ENCODE results near the gene FNIP2.

The FNIP2 gene

GRCh38 chr4:158811704-158812103 lies 42.9 kb downstream of the FNIP2 start:
- TF ChIP-seq TAF1 (IDR thresholded peaks at IDR 0.05; ENCODE audit: low read depth), result no peak
- TF ChIP-seq CEBPB (IDR thresholded peaks at IDR 0.05), result no peak
- TF ChIP-seq YY1 (IDR thresholded peaks at IDR 0.05; ENCODE audit: low read depth), result no peak
- TF ChIP-seq EGR1 (IDR thresholded peaks at IDR 0.05), result no peak
- no peak for TF ChIP-seq EP300 (IDR thresholded peaks at IDR 0.05; ENCODE audit: borderline replicate concordance)
- no peak for TF ChIP-seq USF1 (IDR thresholded peaks at IDR 0.05)
- TF ChIP-seq ZBTB7A (IDR thresholded peaks at IDR 0.05; ENCODE audit: low read depth), result no peak
- TF ChIP-seq TEAD4 (IDR thresholded peaks at IDR 0.05), result no peak
- no peak for TF ChIP-seq RAD21 (IDR thresholded peaks at IDR 0.05; ENCODE audit: low read depth)
- no peak for TF ChIP-seq TCF12 (IDR thresholded peaks at IDR 0.05; ENCODE audit: low read depth)
- no peak for TF ChIP-seq NFIC (IDR thresholded peaks at IDR 0.05)
- TF ChIP-seq FOXM1 (IDR thresholded peaks at IDR 0.05; ENCODE audit: borderline replicate concordance, low read depth), result no peak
- no peak for TF ChIP-seq REST (IDR thresholded peaks at IDR 0.05; ENCODE audit: low read depth)
- TF ChIP-seq MAX (IDR thresholded peaks at IDR 0.05), result no peak
- TF ChIP-seq CREB1 (IDR thresholded peaks at IDR 0.05; ENCODE audit: low read depth), result no peak

- TF ChIP-seq TEAD4 (IDR thresholded peaks at IDR 0.05), result no peak
- no peak for TF ChIP-seq NFIC (IDR thresholded peaks at IDR 0.05)
- TF ChIP-seq MAX (IDR thresholded peaks at IDR 0.05), result no peak
- TF ChIP-seq ZBTB7A (IDR thresholded peaks at IDR 0.05; ENCODE audit: low read depth), result no peak
- TF ChIP-seq TCF12 (IDR thresholded peaks at IDR 0.05; ENCODE audit: low read depth), result no peak
- no peak for TF ChIP-seq EP300 (IDR thresholded peaks at IDR 0.05; ENCODE audit: borderline replicate concordance)
- no peak for TF ChIP-seq USF1 (IDR thresholded peaks at IDR 0.05)
- no peak for TF ChIP-seq TAF1 (IDR thresholded peaks at IDR 0.05; ENCODE audit: low read depth)
- no peak for TF ChIP-seq EGR1 (IDR thresholded peaks at IDR 0.05)
- no peak for TF ChIP-seq REST (IDR thresholded peaks at IDR 0.05; ENCODE audit: low read depth)
- TF ChIP-seq CREB1 (IDR thresholded peaks at IDR 0.05; ENCODE audit: low read depth), result no peak
- no peak for TF ChIP-seq FOXM1 (IDR thresholded peaks at IDR 0.05; ENCODE audit: borderline replicate concordance, low read depth)
- no peak for TF ChIP-seq YY1 (IDR thresholded peaks at IDR 0.05; ENCODE audit: low read depth)
- TF ChIP-seq CEBPB (IDR thresholded peaks at IDR 0.05), result no peak
- no peak for TF ChIP-seq RAD21 (IDR thresholded peaks at IDR 0.05; ENCODE audit: low read depth)
These were observed 43.3 kb downstream of the FNIP2 start for GRCh38 chr4:158812133-158812532.

GRCh38 chr4:158812543-158812942 lies 43.7 kb downstream of the FNIP2 start:
- TF ChIP-seq ZBTB7A (IDR thresholded peaks at IDR 0.05; ENCODE audit: low read depth), result no peak

- TF ChIP-seq ZBTB7A (IDR thresholded peaks at IDR 0.05; ENCODE audit: low read depth), result no peak
- TF ChIP-seq TCF12 (IDR thresholded peaks at IDR 0.05; ENCODE audit: low read depth), result no peak
- no peak for TF ChIP-seq REST (IDR thresholded peaks at IDR 0.05; ENCODE audit: low read depth)
- TF ChIP-seq EP300 (IDR thresholded peaks at IDR 0.05; ENCODE audit: borderline replicate concordance), result no peak
- TF ChIP-seq MAX (IDR thresholded peaks at IDR 0.05), result no peak
- TF ChIP-seq CEBPB (IDR thresholded peaks at IDR 0.05), result no peak
- no peak for TF ChIP-seq FOXM1 (IDR thresholded peaks at IDR 0.05; ENCODE audit: borderline replicate concordance, low read depth)
These were observed 44.3 kb downstream of the FNIP2 start for GRCh38 chr4:158813113-158813512.

- TF ChIP-seq RAD21 (IDR thresholded peaks at IDR 0.05; ENCODE audit: low read depth), result no peak
These were observed 45.4 kb downstream of the FNIP2 start for GRCh38 chr4:158814207-158814606.
